ENCODE results near the gene CTNND1. TPM values are rescaled to one million over a fixed set of nuclear protein-coding genes. Genes with fewer than 3 reads are reported as not detected.

Gene CTNND1
- total and polyA plus RNA-seq, 2 of the 8 experiments (the other 6 are each of a cell fraction or from before 2014, with no cell fraction given), result 91.9 to 164 TPM

DNA sequence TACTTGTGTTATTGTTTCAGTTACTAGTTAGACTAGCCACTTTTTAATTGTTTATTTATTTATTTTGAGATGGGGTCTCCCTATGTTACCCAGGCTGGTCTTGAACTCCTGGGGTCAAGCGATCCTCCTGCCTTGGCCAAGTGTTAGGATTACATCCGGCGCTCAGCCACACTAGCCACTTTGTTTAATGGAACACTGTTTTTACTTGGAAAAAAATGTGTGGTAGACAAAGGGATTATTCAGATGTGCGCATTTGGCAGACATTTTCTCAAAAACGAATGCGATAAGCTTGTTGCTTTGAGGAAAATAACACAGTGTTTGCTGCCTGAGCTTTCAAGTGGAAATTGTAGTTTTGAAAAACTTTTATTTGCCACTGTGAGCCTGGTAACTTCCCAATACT, 51.0 kb downstream of the CTNND1 start (continued):
- TF ChIP-seq, protein P1, sequence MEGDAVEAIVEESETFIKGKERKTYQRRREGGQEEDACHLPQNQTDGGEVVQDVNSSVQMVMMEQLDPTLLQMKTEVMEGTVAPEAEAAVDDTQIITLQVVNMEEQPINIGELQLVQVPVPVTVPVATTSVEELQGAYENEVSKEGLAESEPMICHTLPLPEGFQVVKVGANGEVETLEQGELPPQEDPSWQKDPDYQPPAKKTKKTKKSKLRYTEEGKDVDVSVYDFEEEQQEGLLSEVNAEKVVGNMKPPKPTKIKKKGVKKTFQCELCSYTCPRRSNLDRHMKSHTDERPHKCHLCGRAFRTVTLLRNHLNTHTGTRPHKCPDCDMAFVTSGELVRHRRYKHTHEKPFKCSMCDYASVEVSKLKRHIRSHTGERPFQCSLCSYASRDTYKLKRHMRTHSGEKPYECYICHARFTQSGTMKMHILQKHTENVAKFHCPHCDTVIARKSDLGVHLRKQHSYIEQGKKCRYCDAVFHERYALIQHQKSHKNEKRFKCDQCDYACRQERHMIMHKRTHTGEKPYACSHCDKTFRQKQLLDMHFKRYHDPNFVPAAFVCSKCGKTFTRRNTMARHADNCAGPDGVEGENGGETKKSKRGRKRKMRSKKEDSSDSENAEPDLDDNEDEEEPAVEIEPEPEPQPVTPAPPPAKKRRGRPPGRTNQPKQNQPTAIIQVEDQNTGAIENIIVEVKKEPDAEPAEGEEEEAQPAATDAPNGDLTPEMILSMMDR (IDR thresholded peaks at IDR 0.05; ENCODE audit: control extremely low read depth in 1 of 3, insufficient read depth in 1 of 3, low read depth in 1 of 3, low read length in 3 of 3), result no peak
- TF ChIP-seq NANOG (IDR thresholded peaks at IDR 0.05; ENCODE audit: insufficient read depth, low read depth, low read length, poor library complexity, severe bottlenecking) (no peak), RXRA (IDR thresholded peaks at IDR 0.05; ENCODE audit: insufficient read depth, low read depth, low read length) (no peak), TCF12 (IDR thresholded peaks at IDR 0.05; ENCODE audit: low read depth, low read length) (no peak), POU5F1 (IDR thresholded peaks at IDR 0.05; ENCODE audit: low read depth, low read length) (no peak)
- TF ChIP-seq, protein P2, sequence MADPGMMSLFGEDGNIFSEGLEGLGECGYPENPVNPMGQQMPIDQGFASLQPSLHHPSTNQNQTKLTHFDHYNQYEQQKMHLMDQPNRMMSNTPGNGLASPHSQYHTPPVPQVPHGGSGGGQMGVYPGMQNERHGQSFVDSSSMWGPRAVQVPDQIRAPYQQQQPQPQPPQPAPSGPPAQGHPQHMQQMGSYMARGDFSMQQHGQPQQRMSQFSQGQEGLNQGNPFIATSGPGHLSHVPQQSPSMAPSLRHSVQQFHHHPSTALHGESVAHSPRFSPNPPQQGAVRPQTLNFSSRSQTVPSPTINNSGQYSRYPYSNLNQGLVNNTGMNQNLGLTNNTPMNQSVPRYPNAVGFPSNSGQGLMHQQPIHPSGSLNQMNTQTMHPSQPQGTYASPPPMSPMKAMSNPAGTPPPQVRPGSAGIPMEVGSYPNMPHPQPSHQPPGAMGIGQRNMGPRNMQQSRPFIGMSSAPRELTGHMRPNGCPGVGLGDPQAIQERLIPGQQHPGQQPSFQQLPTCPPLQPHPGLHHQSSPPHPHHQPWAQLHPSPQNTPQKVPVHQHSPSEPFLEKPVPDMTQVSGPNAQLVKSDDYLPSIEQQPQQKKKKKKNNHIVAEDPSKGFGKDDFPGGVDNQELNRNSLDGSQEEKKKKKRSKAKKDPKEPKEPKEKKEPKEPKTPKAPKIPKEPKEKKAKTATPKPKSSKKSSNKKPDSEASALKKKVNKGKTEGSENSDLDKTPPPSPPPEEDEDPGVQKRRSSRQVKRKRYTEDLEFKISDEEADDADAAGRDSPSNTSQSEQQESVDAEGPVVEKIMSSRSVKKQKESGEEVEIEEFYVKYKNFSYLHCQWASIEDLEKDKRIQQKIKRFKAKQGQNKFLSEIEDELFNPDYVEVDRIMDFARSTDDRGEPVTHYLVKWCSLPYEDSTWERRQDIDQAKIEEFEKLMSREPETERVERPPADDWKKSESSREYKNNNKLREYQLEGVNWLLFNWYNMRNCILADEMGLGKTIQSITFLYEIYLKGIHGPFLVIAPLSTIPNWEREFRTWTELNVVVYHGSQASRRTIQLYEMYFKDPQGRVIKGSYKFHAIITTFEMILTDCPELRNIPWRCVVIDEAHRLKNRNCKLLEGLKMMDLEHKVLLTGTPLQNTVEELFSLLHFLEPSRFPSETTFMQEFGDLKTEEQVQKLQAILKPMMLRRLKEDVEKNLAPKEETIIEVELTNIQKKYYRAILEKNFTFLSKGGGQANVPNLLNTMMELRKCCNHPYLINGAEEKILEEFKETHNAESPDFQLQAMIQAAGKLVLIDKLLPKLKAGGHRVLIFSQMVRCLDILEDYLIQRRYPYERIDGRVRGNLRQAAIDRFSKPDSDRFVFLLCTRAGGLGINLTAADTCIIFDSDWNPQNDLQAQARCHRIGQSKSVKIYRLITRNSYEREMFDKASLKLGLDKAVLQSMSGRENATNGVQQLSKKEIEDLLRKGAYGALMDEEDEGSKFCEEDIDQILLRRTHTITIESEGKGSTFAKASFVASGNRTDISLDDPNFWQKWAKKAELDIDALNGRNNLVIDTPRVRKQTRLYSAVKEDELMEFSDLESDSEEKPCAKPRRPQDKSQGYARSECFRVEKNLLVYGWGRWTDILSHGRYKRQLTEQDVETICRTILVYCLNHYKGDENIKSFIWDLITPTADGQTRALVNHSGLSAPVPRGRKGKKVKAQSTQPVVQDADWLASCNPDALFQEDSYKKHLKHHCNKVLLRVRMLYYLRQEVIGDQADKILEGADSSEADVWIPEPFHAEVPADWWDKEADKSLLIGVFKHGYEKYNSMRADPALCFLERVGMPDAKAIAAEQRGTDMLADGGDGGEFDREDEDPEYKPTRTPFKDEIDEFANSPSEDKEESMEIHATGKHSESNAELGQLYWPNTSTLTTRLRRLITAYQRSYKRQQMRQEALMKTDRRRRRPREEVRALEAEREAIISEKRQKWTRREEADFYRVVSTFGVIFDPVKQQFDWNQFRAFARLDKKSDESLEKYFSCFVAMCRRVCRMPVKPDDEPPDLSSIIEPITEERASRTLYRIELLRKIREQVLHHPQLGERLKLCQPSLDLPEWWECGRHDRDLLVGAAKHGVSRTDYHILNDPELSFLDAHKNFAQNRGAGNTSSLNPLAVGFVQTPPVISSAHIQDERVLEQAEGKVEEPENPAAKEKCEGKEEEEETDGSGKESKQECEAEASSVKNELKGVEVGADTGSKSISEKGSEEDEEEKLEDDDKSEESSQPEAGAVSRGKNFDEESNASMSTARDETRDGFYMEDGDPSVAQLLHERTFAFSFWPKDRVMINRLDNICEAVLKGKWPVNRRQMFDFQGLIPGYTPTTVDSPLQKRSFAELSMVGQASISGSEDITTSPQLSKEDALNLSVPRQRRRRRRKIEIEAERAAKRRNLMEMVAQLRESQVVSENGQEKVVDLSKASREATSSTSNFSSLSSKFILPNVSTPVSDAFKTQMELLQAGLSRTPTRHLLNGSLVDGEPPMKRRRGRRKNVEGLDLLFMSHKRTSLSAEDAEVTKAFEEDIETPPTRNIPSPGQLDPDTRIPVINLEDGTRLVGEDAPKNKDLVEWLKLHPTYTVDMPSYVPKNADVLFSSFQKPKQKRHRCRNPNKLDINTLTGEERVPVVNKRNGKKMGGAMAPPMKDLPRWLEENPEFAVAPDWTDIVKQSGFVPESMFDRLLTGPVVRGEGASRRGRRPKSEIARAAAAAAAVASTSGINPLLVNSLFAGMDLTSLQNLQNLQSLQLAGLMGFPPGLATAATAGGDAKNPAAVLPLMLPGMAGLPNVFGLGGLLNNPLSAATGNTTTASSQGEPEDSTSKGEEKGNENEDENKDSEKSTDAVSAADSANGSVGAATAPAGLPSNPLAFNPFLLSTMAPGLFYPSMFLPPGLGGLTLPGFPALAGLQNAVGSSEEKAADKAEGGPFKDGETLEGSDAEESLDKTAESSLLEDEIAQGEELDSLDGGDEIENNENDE (IDR thresholded peaks at IDR 0.05; ENCODE audit: insufficient replicate concordance, low read length), result no peak
- TF ChIP-seq, protein P3, sequence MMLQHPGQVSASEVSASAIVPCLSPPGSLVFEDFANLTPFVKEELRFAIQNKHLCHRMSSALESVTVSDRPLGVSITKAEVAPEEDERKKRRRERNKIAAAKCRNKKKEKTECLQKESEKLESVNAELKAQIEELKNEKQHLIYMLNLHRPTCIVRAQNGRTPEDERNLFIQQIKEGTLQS (IDR thresholded peaks at IDR 0.05; ENCODE audit: insufficient read depth, low read depth, low read length), result no peak
- TF ChIP-seq, protein P4, sequence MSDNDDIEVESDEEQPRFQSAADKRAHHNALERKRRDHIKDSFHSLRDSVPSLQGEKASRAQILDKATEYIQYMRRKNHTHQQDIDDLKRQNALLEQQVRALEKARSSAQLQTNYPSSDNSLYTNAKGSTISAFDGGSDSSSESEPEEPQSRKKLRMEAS (IDR thresholded peaks at IDR 0.05), result no peak
